ENCODE results near the gene LIPT2. TPM values are rescaled to one million over a fixed set of nuclear protein-coding genes. Genes with fewer than 3 reads are reported as not detected.

Gene LIPT2
- total RNA-seq, 1 experiment from 2014 or later, result 8.2 TPM

GRCh38 chr11:74521666-74522252 lies 28.2 kb upstream of the LIPT2 start:
- no CpG with 5 or more reads among the region's 2 CpGs for WGBS (ENCODE audit: extremely low coverage, insufficient read length, low lambda C conversion rate)
- Histone ChIP-seq H3K18ac (ENCODE audit: insufficient read length, low read depth, low read length) (no peak overlapping the region), H2BK120ac (ENCODE audit: low read depth, low read length, poor library complexity, severe bottlenecking) (no peak overlapping the region), H3K23me2 (ENCODE audit: insufficient read length, low read depth, low read length, poor library complexity, severe bottlenecking) (no peaks in the 10 kb centered on the region), H4K5ac (ENCODE audit: insufficient read length, low read depth, low read length) (no peak overlapping the region), H3K23ac (ENCODE audit: insufficient read length, low read depth, low read length) (no peak overlapping the region), H3K27me3 (ENCODE audit: insufficient read depth, low read length) (no peaks in the 10 kb centered on the region), H2BK5ac (ENCODE audit: insufficient read length, low read length) (no peak overlapping the region), H3K4me1 (ENCODE audit: insufficient read depth, low read length) (no peaks in the 10 kb centered on the region), H3K9me3 (ENCODE audit: control insufficient read depth, low read depth, low read length) (no peaks in the 10 kb centered on the region), H4K8ac (replicated peaks; ENCODE audit: insufficient read length, low read depth, low read length) (no peak overlapping the region), H3K56ac (ENCODE audit: insufficient read length, low read depth, low read length) (no peak overlapping the region), H2AFZ (ENCODE audit: low read length) (no peak overlapping the region), H2BK20ac (ENCODE audit: low read depth, low read length, poor library complexity, severe bottlenecking) (no peak overlapping the region), H3K4ac (ENCODE audit: low read depth, low read length) (no peak overlapping the region), H3K79me1 (ENCODE audit: insufficient read depth, low read depth, low read length, poor library complexity, severe bottlenecking) (no peaks in the 10 kb centered on the region), H4K91ac (ENCODE audit: insufficient read length, low read depth, low read length) (no peak overlapping the region), H3K14ac (ENCODE audit: insufficient read depth, low read length) (no peak overlapping the region), H3K27ac (ENCODE audit: insufficient read length, low read depth, low read length) (no peak overlapping the region), H2AK5ac (ENCODE audit: insufficient read length, low read length) (no peak overlapping the region), H2BK12ac (ENCODE audit: insufficient read length, low read depth, low read length) (no peak overlapping the region), H3K4me2 (ENCODE audit: insufficient read depth, insufficient read length, low read length) (no peak overlapping the region), H2BK15ac (ENCODE audit: low read depth, low read length) (no peak overlapping the region), H4K20me1 (ENCODE audit: control insufficient read depth, insufficient read depth, insufficient read length) (no peaks in the 10 kb centered on the region), H3K9ac (ENCODE audit: extremely low read depth, insufficient read length, low read length) (no peak overlapping the region), H3K79me2 (ENCODE audit: insufficient read depth, low read length) (no peaks in the 10 kb centered on the region), H3T11ph (ENCODE audit: low read length) (no peak overlapping the region)
- no peak for DNase-seq
- Mint-ChIP-seq H3K9me3 (peaks cover 0 to 4% of the 10 kb centered on the region in 2 experiments; a peak in 2 of 5 replicates), H3K27ac (no peak overlapping the region), H3K36me3 (ENCODE audit: insufficient read depth in 1 of 3, low read depth in 3 of 3) (no peaks in the 10 kb centered on the region), H3K4me3 (no peak overlapping the region), H3K4me1 (no peaks in the 10 kb centered on the region; a peak in 1 of 4 replicates), H3K27me3 (ENCODE audit: low read depth) (no peaks in the 10 kb centered on the region; the same call in 1 of the 2 replicates)
- TF ChIP-seq, protein P1, sequence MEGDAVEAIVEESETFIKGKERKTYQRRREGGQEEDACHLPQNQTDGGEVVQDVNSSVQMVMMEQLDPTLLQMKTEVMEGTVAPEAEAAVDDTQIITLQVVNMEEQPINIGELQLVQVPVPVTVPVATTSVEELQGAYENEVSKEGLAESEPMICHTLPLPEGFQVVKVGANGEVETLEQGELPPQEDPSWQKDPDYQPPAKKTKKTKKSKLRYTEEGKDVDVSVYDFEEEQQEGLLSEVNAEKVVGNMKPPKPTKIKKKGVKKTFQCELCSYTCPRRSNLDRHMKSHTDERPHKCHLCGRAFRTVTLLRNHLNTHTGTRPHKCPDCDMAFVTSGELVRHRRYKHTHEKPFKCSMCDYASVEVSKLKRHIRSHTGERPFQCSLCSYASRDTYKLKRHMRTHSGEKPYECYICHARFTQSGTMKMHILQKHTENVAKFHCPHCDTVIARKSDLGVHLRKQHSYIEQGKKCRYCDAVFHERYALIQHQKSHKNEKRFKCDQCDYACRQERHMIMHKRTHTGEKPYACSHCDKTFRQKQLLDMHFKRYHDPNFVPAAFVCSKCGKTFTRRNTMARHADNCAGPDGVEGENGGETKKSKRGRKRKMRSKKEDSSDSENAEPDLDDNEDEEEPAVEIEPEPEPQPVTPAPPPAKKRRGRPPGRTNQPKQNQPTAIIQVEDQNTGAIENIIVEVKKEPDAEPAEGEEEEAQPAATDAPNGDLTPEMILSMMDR (conservative IDR thresholded peaks at IDR 0.05), result no peak

Measured in H9 (cell line).